DND-41 (cell line): Measurements from ENCODE around the gene NFATC2.

ENCODE experiments used
- EZH2 ChIP-seq: IDR thresholded peaks from 3 replicates; pipeline ENCODE4 v1.6.1; 2012; ENCODE audit warnings: borderline replicate concordance, low read depth, mild to moderate bottlenecking, moderate library complexity, low read length, inconsistent platforms; ENCODE audit not compliant: severe bottlenecking
- TF ChIP-seq, protein P1 (sequence below): IDR thresholded peaks from 2 replicates; pipeline ENCODE4 v1.5.1; 2012; ENCODE audit warnings: borderline replicate concordance, low read length, moderate library complexity, mild to moderate bottlenecking; ENCODE audit not compliant: poor library complexity, severe bottlenecking; ENCODE audit errors: extremely low read depth

DNA sequence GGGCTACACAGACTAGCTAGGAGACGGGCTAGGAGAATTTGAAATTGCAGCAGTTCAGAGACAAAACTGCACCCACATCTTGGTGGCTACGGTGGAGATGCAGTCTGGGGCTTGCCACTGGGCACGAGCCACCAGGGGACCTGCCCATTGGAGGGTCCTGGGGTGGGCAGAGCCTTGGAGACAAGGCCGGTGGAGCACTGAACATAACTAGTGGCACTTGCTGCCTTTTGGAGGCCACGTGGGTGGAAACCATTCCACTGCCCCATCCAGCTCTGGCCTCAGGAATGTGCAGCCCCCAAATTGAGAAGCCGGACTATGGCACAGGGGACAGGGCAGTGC, 113.4 kb downstream of the NFATC2 start:
- TF ChIP-seq, protein P1, sequence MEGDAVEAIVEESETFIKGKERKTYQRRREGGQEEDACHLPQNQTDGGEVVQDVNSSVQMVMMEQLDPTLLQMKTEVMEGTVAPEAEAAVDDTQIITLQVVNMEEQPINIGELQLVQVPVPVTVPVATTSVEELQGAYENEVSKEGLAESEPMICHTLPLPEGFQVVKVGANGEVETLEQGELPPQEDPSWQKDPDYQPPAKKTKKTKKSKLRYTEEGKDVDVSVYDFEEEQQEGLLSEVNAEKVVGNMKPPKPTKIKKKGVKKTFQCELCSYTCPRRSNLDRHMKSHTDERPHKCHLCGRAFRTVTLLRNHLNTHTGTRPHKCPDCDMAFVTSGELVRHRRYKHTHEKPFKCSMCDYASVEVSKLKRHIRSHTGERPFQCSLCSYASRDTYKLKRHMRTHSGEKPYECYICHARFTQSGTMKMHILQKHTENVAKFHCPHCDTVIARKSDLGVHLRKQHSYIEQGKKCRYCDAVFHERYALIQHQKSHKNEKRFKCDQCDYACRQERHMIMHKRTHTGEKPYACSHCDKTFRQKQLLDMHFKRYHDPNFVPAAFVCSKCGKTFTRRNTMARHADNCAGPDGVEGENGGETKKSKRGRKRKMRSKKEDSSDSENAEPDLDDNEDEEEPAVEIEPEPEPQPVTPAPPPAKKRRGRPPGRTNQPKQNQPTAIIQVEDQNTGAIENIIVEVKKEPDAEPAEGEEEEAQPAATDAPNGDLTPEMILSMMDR, result no peak
- TF ChIP-seq EZH2, result no peak
